Measurements from ENCODE around the gene SMG1.
A peak's percentile ranks its signal among the peaks of the same experiment; 100 is the strongest.

The SMG1 gene

GRCh38 chr16:18792836-18793433 lies 133.3 kb downstream of the SMG1 start:
- Histone ChIP-seq H3K4me3 (ENCODE audit: low read depth in 1 of 2, low read length in 2 of 2) (no peak overlapping the region), H3K9me3 (ENCODE audit: insufficient read depth, low read length, severe bottlenecking) (no peaks in the 10 kb centered on the region), H3K36me3 (ENCODE audit: insufficient read depth, low read length) (peaks cover 83% of the 10 kb centered on the region), H4K20me1 (ENCODE audit: insufficient read depth, low read length) (peaks cover 21% of the 10 kb centered on the region), H3K4me1 (ENCODE audit: insufficient read depth, low read length) (peaks cover 34% of the 10 kb centered on the region), H2AFZ (ENCODE audit: low read depth, low read length) (no peak overlapping the region), H3K9ac (ENCODE audit: low read depth, low read length) (no peak overlapping the region), H3K79me2 (ENCODE audit: insufficient read depth, low read length) (peaks cover 64% of the 10 kb centered on the region), H3K27me3 (ENCODE audit: insufficient read depth, low read length, poor library complexity) (no peaks in the 10 kb centered on the region), H3K4me2 (ENCODE audit: insufficient read depth, low read length) (no peak overlapping the region), H3K27ac (ENCODE audit: low read length) (no peak overlapping the region)
- TF ChIP-seq CTCF (IDR thresholded peaks at IDR 0.05; ENCODE audit: borderline replicate concordance, extremely low read depth, low read length, poor library complexity, severe bottlenecking) = no peak
- DNase-seq = no peak
- no peak for ATAC-seq (ENCODE audit: insufficient read depth, low read depth)

DNA sequence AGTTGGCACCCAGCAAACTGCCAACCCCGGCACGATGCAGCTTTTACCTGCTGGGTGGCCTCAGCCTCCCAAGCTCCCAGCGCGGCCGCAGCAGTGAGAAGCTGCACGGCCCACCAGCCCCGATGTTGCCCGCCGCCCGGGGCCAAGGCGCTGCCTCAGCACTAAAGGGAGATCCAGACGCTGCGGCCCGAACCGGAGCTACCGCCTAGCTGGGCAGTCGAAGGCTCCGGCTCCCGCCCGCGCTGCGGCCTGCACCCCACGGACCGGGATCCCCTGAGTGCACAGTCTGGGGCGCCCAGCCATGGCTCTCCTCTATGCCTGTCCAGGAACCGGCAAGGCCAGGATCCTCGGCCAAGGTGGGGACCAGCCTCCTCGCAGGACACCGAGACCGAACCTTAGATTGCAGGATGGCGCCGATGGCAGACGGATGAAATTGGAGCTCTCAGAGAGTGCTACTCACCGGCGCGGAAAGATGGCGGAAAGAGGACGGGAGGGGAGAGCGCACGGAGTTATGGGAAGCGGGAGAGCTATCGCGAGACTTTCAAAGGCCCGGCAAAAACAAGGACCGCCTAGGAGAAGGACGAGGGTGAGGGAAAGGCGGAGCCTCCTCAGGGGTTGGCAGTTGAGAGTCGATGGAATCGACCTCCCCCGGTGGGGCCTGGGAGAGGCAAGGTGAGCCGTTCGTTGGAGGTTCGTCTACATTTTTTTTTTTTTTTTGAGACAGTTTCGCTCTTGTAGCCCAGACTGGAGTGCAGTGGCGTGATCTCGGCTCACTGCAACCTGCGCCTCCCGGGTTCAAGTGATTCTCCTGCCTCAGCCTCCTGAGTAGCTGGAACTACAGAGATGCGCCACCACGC lies 136.1 kb downstream of the SMG1 start, which contains the start of gene RPS15A:
Gene RPS15A, minus strand, starts transcription at position 485 of the 857 bp plus-strand sequence. CDS start 1,221 bp downstream, outside the sequence.
- DNase-seq (peak; percentile 96), ATAC-seq (ENCODE audit: insufficient read depth, low read depth) (peak; percentile 98)
- no peak for TF ChIP-seq CTCF (IDR thresholded peaks at IDR 0.05; ENCODE audit: borderline replicate concordance, extremely low read depth, low read length, poor library complexity, severe bottlenecking)
- no peak for TF ChIP-seq EZH2 (IDR thresholded peaks at IDR 0.05; ENCODE audit: borderline replicate concordance, low read depth, low read length, severe bottlenecking)
- H4K20me1 ChIP-seq (ENCODE audit: insufficient read depth, low read length) = peaks cover 50% of the 10 kb centered on the region
- H3K9ac ChIP-seq (ENCODE audit: low read depth, low read length) = peak within 1 kb of the TSS; percentile 84
- H3K27me3 ChIP-seq (ENCODE audit: insufficient read depth, low read length, poor library complexity) = no peaks in the 10 kb centered on the region
- H3K4me1 ChIP-seq (ENCODE audit: insufficient read depth, low read length) = peaks cover 56% of the 10 kb centered on the region
- peaks cover 86% of the 10 kb centered on the region for H3K36me3 ChIP-seq (ENCODE audit: insufficient read depth, low read length)
- H3K79me2 ChIP-seq (ENCODE audit: insufficient read depth, low read length) = peaks cover 65% of the 10 kb centered on the region
- H3K9me3 ChIP-seq (ENCODE audit: insufficient read depth, low read length, severe bottlenecking) = no peaks in the 10 kb centered on the region
- peak within 1 kb of the TSS; percentile 68 to 84 for H3K4me3 ChIP-seq (ENCODE audit: low read depth in 1 of 2, low read length in 2 of 2)
- peak within 1 kb of the TSS; percentile 97 for H2AFZ ChIP-seq (ENCODE audit: low read depth, low read length)
- H3K27ac ChIP-seq (ENCODE audit: low read length) = peak within 1 kb of the TSS; percentile 87
- H3K4me2 ChIP-seq (ENCODE audit: insufficient read depth, low read length) = peak within 1 kb of the TSS; percentile 79

DNA sequence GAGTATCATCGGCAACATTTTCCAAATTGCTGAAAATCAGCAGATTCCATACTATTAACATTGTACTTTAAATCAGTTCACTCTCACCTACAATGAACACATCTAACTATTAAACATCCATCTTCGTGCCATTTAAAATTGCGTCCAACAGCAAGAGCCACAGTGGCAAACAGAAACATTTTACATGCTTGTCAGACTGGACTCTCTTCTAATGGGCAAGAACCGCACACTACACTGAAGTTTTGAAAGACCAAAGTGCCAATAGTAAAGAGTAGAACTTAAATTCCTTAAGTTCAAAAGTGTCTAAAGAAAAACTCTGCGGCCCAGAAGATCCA lies 136.7 kb downstream of the SMG1 start:
- Histone ChIP-seq H3K27ac (ENCODE audit: low read length) (peak overlapping the region; percentile 87), H3K4me2 (ENCODE audit: insufficient read depth, low read length) (peak overlapping the region; percentile 79), H4K20me1 (ENCODE audit: insufficient read depth, low read length) (peaks cover 56% of the 10 kb centered on the region), H3K79me2 (ENCODE audit: insufficient read depth, low read length) (peaks cover 66% of the 10 kb centered on the region), H3K36me3 (ENCODE audit: insufficient read depth, low read length) (peaks cover 86% of the 10 kb centered on the region), H2AFZ (ENCODE audit: low read depth, low read length) (peak overlapping the region; percentile 97; the same call in 1 of the 2 replicates), H3K9me3 (ENCODE audit: insufficient read depth, low read length, severe bottlenecking) (no peaks in the 10 kb centered on the region), H3K27me3 (ENCODE audit: insufficient read depth, low read length, poor library complexity) (no peaks in the 10 kb centered on the region), H3K4me3 (ENCODE audit: low read depth in 1 of 2, low read length in 2 of 2) (peak overlapping the region; percentile 68 to 84), H3K4me1 (ENCODE audit: insufficient read depth, low read length) (peaks cover 58% of the 10 kb centered on the region), H3K9ac (ENCODE audit: low read depth, low read length) (peak overlapping the region; percentile 84)
- TF ChIP-seq CTCF (IDR thresholded peaks at IDR 0.05; ENCODE audit: borderline replicate concordance, extremely low read depth, low read length, poor library complexity, severe bottlenecking) (no peak), EZH2 (IDR thresholded peaks at IDR 0.05; ENCODE audit: borderline replicate concordance, low read depth, low read length, severe bottlenecking) (no peak)
- no peak for ATAC-seq (ENCODE audit: insufficient read depth, low read depth)
- no peak for DNase-seq

Data from DND-41 (cell line).